GM12874 (cell line): ENCODE results near the gene EFHC1.

ENCODE experiments used
- CTCF ChIP-seq: IDR thresholded peaks from 2 replicates; pipeline ENCODE4 v1.5.1; 2011; ENCODE audit warnings: low read depth, mild to moderate bottlenecking, control low read depth, low read length, moderate library complexity; ENCODE audit not compliant: insufficient read depth

The EFHC1 gene

GRCh38 chr6:52566853-52567279 lies 146.7 kb downstream of the EFHC1 start:
- TF ChIP-seq CTCF, result no peak

- no peak for TF ChIP-seq CTCF
Measured at GRCh38 chr6:52568320-52568719, 148.2 kb downstream of the EFHC1 start.

DNA sequence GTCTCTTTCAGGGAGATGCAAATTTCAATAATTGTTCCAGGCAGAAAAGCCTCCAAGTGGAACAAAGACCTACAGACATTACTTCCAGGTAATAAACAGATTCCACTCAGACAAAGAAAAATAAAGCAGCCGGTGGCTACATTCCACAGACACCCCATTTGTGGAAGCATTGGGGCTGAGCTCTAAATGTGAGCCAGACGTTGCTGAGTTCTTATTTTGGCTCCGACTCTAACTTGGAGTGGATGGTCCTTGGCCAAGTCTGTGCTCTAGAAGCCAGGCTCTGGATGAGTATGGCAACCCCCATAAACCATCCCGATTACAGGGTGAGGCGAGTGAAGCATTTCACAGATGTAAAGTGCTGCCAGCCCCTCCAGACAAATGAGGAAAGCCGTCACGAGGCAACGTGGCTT lies 150.2 kb downstream of the EFHC1 start:
- no peak for TF ChIP-seq CTCF

DNA sequence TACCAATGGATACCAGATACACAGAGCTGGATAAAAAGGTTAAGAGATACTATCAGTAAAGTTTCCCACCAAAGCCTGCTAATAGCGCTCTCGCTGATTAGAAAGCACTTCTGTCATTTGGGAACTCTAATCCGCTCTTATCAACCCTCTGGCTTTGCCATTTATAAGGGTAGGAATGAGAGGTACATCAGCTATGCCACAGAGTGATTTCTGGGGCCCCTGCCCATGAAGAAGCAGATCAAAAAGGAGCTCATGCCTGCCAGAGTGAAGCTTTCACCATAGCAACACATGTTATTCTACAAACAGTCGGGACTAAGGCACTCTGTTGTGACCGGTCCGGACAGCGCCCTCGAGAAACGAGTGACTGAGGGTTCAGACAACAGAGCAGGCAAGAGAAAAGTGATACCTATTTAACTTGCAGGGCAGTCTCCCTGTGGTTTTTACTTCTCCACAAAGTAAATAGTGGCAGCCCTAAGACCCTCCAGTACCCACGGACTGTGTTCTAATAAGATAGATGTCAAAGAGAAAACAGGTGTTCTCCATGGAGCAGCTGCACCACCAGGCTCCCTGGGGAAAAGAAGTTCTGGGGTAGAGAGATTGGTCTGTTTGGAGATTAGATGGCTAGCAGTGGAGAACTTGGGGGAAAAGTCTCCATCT lies 151.1 kb downstream of the EFHC1 start:
- no peak for TF ChIP-seq CTCF

DNA sequence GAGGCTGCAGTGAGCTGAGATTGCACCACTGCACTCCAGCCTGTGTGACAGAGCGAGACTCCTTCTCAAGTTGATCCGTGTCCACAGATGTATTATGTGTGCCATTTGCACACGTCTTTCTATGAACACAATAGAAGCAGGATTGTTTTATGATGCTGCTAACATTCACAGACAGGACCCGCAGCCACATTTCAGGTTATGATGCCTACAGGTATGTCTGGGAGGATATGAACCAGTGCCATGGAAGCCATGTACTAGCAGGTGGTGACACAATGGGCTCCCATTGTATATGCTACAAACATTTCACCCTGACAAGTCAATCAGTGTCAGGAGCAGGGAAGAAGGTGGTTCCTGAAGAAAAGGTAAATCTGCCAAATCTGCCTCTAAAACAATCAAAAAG lies 152.4 kb downstream of the EFHC1 start:
- TF ChIP-seq CTCF, result no peak

- no peak for TF ChIP-seq CTCF
Measured at GRCh38 chr6:52573295-52573694, 153.2 kb downstream of the EFHC1 start.
